OCI-LY7 (cell line): ENCODE data around the gene MOB1B.

Experiments
- CTCF ChIP-seq: fragments of 200-600 bp; sonication (generic); conservative IDR thresholded peaks from 2 replicates; pipeline ENCODE4 v1.5.1; 2014; ENCODE audit warnings: mild to moderate bottlenecking, antibody characterized with exemption, low read length, moderate library complexity, mixed read lengths
- EZH2phosphoT487 ChIP-seq: fragments of 200-600 bp; sonication (generic); IDR thresholded peaks from 2 replicates; pipeline ENCODE4 v1.6.1; 2018; ENCODE audit warnings: low read depth, borderline replicate concordance, mild to moderate bottlenecking, mixed run types, antibody characterized with exemption, low read length, moderate library complexity, mixed read lengths

DNA sequence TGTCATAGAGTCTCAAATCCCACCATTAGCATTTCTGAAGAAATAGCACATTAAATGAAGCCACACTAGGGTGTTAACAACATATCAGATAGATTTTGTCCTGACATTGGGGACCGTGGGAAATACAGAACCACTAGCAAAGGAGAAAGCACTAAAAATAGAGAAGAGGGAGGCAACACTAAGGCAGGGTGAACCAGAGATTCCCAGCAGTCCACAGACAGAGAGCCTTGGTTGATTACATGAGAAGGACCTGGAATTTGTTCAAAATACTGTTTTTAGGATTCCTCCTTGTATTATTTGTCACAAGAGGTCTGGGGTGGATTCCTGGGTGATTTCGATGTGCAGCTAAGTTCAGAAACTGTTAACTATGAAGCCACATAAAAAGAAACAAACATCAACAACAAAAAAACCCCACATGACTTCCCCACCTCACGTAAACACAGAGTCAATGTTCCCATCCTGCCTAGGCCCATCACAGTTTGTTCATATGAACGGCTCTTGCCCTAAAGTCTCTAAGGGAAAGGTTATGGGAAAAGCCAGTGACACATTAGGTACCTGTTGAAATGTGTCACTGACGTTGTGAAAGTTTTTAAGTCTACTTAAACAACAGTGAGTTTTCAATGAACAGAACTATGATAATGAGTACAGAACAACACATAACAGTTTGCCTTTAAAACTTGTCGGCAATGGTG lies 38.9 kb upstream of the MOB1B start:
- TF ChIP-seq CTCF, result no peak
- TF ChIP-seq EZH2phosphoT487, result no peak
